HEK293T (cell line): ENCODE data around the gene PSMC2.

Experiments used
- CTCF ChIA-PET: fragments of 350-600 bp; formaldehyde crosslinking; extraction: SDS; loops from one replicate; lab custom pipeline; 2021; ENCODE audit warnings: antibody characterized with exemption, inconsistent platforms; lab: Yijun Ruan, JAX
- POLR2A ChIA-PET: fragments of 350-600 bp; formaldehyde crosslinking; extraction: SDS; loops from one replicate; lab custom pipeline; 2020; ENCODE audit warnings: antibody characterized with exemption, inconsistent platforms; lab: Yijun Ruan, JAX
- DNase-seq: peaks from one replicate; pipeline ENCODE4 v3.0.0; 2012; ENCODE audit warnings: mixed read lengths; ENCODE audit errors: extremely low spot score
- ARNT ChIP-seq: fragments of 450-650 bp; IDR thresholded peaks from 2 replicates; pipeline ENCODE4 v1.6.1; 2017; ENCODE audit warnings: mild to moderate bottlenecking
- BHLHE40 ChIP-seq: fragments of 450-650 bp; IDR thresholded peaks from 2 replicates; pipeline ENCODE4 v1.6.1; 2016; ENCODE audit warnings: mild to moderate bottlenecking, moderate library complexity, borderline replicate concordance
- CTBP1 ChIP-seq: fragments of 450-650 bp; IDR thresholded peaks from 2 replicates; pipeline ENCODE4 v1.6.1; 2016; ENCODE audit warnings: borderline replicate concordance
- ELF4 ChIP-seq: fragments of 450-650 bp; IDR thresholded peaks from 2 replicates; pipeline ENCODE4 v1.6.1; 2017; ENCODE audit warnings: antibody characterized with exemption
- FOXA1 ChIP-seq: fragments of 450-650 bp; IDR thresholded peaks from 2 replicates; pipeline ENCODE4 v1.6.1; 2016; ENCODE audit warnings: mild to moderate bottlenecking
- FOXK2 ChIP-seq: fragments of 450-650 bp; IDR thresholded peaks from 2 replicates; pipeline ENCODE4 v1.6.1; 2016; ENCODE audit warnings: mild to moderate bottlenecking
- FOXM1 ChIP-seq: fragments of 450-650 bp; IDR thresholded peaks from 2 replicates; pipeline ENCODE4 v1.6.1; 2017; ENCODE audit warnings: mild to moderate bottlenecking, borderline replicate concordance
- HDGF ChIP-seq: fragments of 450-650 bp; IDR thresholded peaks from 2 replicates; pipeline ENCODE4 v1.6.1; 2017; ENCODE audit warnings: antibody characterized with exemption, borderline replicate concordance
- L3MBTL2 ChIP-seq: fragments of 450-650 bp; conservative IDR thresholded peaks from 2 replicates; pipeline ENCODE4 v1.6.1; 2016; ENCODE audit warnings: mild to moderate bottlenecking
- LEF1 ChIP-seq: fragments of 450-650 bp; IDR thresholded peaks from 2 replicates; pipeline ENCODE4 v1.6.1; 2017; ENCODE audit warnings: mild to moderate bottlenecking, borderline replicate concordance
- NFRKB ChIP-seq: fragments of 450-650 bp; IDR thresholded peaks from 2 replicates; pipeline ENCODE4 v1.6.1; 2016; ENCODE audit warnings: mild to moderate bottlenecking, moderate library complexity
- SP1 ChIP-seq: fragments of 450-650 bp; IDR thresholded peaks from 2 replicates; pipeline ENCODE4 v1.6.1; 2017
- SUZ12 ChIP-seq: fragments of 450-650 bp; IDR thresholded peaks from 2 replicates; pipeline ENCODE4 v1.6.1; 2016; ENCODE audit warnings: mild to moderate bottlenecking
- TARDBP ChIP-seq: fragments of 450-650 bp; IDR thresholded peaks from 2 replicates; pipeline ENCODE4 v1.6.1; 2016
- ZNF384 ChIP-seq: fragments of 450-650 bp; IDR thresholded peaks from 2 replicates; pipeline ENCODE4 v1.6.1; 2016
- TF ChIP-seq, protein P1 (sequence below): fragments of 450-650 bp; IDR thresholded peaks from 2 replicates; pipeline ENCODE4 v1.6.1; 2016

The PSMC2 gene

DNA sequence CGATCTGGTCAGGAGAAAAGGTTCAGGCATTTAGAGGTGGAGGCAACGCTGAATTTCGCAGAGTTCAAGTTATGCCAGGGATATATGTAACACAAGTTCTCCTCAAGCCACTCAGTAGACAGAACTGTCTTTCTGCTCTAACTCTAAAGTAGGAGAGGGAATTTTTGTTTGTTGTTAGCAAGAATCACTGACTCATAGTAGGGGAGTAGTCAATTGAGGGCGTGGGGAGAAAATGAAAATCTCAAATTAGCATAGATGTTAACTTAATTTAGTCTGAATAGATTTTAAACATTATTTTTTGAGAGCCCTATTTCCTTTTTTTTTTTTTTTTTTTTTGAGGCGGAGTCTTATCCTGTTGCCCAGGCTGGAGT lies 34.6 kb downstream of the PSMC2 start:
- ChIA-PET CTCF (no interaction called here), POLR2A (no interaction called here)
- TF ChIP-seq BHLHE40 (no peak), CTBP1 (no peak), FOXM1 (no peak), SP1 (no peak), HDGF (no peak), ELF4 (no peak), L3MBTL2 (no peak), ARNT (no peak)
- DNase-seq, result no peak

DNA sequence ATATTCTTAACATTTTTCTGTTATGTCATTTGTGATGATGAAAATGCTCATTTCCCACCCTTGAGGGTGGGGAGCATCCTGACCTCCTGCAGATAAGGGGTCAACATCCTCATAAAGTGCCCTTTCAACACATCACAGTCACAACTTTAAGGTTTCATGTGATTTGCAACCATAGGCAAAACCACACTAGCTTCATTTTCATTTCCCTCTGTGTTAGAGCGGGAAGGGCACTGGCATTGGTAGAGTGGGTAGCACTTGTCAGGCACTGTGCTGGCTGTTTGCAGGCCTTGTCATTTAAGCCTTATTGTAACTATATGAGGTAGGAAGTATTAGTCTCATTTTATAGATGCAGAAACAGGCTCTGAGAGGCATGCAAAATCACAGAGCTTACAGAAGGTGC lies 39.8 kb downstream of the PSMC2 start:
- DNase-seq, result no peak
- CTCF ChIA-PET, result no interaction called here
- TF ChIP-seq FOXK2 (no peak), ARNT (no peak), SUZ12 (no peak), LEF1 (no peak), FOXM1 (no peak), ZNF384 (no peak), NFRKB (no peak), HDGF (no peak), SP1 (no peak), ELF4 (no peak), TARDBP (no peak), BHLHE40 (no peak), L3MBTL2 (no peak), FOXA1 (no peak), CTBP1 (no peak)
- TF ChIP-seq, protein P1, sequence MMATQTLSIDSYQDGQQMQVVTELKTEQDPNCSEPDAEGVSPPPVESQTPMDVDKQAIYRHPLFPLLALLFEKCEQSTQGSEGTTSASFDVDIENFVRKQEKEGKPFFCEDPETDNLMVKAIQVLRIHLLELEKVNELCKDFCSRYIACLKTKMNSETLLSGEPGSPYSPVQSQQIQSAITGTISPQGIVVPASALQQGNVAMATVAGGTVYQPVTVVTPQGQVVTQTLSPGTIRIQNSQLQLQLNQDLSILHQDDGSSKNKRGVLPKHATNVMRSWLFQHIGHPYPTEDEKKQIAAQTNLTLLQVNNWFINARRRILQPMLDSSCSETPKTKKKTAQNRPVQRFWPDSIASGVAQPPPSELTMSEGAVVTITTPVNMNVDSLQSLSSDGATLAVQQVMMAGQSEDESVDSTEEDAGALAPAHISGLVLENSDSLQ, result no peak
- POLR2A ChIA-PET, result no interaction called here

DNA sequence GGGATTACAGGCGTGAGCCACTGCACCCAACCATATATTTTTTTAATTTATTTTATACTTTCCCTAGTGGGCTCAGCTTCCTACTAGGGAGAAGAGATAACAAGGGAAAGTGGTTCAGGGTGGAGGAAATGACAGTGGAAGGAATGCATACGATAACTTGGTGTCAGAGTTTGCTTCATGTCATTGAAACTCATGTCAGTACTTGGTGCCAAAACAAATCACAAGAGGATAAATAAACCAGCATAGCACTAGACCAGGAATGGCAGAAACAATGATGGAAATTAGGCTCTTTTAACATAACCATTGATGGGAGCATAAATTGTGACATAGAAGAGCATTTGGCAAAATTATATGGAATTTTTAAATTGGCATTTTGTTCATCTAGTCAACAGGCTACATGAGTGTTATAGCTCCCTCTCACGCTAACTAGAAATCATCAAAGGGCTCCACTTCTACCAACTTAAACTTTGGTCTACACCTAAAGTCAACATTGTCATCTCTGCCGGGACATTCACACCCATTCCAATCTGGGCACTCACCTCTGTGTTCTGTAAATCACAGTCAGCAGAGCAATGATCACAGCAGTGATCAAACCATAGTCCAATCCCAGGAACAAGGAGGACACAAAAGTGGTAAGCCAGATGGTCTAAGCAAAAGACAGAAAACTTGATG lies 41.2 kb downstream of the PSMC2 start:
- CTCF ChIA-PET, result no interaction called here
- POLR2A ChIA-PET, result no interaction called here

DNA sequence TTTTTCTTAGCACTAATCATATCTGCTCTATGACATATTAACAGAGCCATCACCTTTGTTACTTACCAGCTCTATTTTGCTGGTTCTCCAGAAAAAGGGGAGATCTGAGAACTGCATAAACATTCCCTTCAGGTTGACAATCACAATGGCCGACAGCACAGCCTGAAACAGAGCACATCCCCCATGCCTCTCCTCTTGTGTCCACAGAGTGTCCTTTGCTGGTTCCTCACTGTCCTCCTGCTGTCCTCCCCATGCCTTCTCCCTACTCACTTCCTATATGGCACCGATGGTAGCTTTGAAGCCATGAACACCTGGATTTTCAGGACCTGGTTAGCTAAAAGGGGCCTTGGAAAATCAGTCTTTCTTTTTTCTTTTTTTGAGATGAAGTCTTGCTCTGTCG lies 41.8 kb downstream of the PSMC2 start:
- CTCF ChIA-PET, result no interaction called here
- TF ChIP-seq FOXM1 (no peak), SP1 (no peak), ARNT (no peak), L3MBTL2 (no peak), FOXK2 (no peak)
- no peak for DNase-seq
- POLR2A ChIA-PET, result no interaction called here

More for the DNA sequence above, 41.2 kb downstream of the PSMC2 start:
- DNase-seq, result no peak
- no peak for TF ChIP-seq HDGF
- no peak for TF ChIP-seq FOXK2
- TF ChIP-seq L3MBTL2, result no peak
- no peak for TF ChIP-seq ELF4
- TF ChIP-seq TARDBP, result no peak
- TF ChIP-seq BHLHE40, result no peak
- no peak for TF ChIP-seq FOXA1
- TF ChIP-seq, protein P1, result no peak
- TF ChIP-seq CTBP1, result no peak

DNA sequence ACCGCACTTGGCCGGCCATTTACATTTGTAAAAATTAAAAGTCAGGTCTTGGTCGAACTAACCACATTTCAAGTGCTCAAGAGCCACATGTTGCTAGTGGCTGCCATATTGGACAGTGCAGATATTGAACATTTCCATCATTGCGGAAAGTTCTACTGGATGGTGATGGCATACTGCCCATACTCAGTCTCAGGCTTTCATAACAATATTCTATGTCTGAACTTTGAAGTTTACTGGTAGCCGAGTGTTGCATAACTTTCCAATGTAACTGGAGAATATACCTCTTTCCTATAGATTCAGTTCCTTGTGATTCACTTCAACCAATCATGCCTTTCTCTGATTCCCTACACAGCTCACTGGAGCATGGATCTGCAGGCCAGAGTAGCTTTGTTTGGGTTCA lies 43.7 kb downstream of the PSMC2 start:
- ChIA-PET POLR2A (no interaction called here), CTCF (no interaction called here)
- no peak for TF ChIP-seq FOXK2
- TF ChIP-seq TARDBP, result no peak
- no peak for TF ChIP-seq HDGF
- TF ChIP-seq LEF1, result no peak
- TF ChIP-seq, protein P1, result no peak
- TF ChIP-seq FOXA1, result no peak
- TF ChIP-seq SUZ12, result no peak
- no peak for TF ChIP-seq NFRKB
- TF ChIP-seq ZNF384, result no peak
- no peak for TF ChIP-seq L3MBTL2
- DNase-seq, result no peak

DNA sequence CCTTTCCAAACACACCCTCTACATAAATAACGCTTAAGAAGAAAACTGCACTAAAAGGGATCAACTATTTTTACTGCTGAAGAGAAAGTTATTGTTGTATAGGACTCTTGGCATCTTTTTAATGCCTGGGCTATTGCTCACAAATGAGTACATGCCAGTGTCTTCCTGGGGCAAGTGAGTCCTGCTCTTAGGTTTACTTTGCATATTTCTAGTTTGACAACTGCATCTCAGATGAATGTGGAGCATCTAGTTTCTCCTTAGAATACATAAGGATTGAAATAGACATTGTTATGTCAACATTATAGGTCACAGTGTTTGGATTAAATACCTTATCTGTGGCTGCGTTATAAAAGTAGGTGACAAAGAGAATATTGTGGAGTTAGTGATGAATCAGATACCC lies 44.5 kb downstream of the PSMC2 start:
- ChIA-PET CTCF (no interaction called here), POLR2A (no interaction called here)
- TF ChIP-seq FOXM1 (no peak), FOXA1 (no peak), ZNF384 (no peak), BHLHE40 (no peak), SP1 (no peak), HDGF (no peak), NFRKB (no peak), CTBP1 (no peak), LEF1 (no peak), SUZ12 (no peak), FOXK2 (no peak), ELF4 (no peak), L3MBTL2 (no peak)
- TF ChIP-seq, protein P1, result no peak
- DNase-seq, result no peak
